Measurements from ENCODE around the gene SIVA1. TPM values are rescaled to one million over a fixed set of nuclear protein-coding genes. Genes with fewer than 3 reads are reported as not detected.

Gene SIVA1
- total and polyA plus RNA-seq, 9 of the 15 experiments (the other 6 are each of a cell fraction or from before 2014, with no cell fraction given) = 4.2 to 186 (median 54.2) TPM

DNA sequence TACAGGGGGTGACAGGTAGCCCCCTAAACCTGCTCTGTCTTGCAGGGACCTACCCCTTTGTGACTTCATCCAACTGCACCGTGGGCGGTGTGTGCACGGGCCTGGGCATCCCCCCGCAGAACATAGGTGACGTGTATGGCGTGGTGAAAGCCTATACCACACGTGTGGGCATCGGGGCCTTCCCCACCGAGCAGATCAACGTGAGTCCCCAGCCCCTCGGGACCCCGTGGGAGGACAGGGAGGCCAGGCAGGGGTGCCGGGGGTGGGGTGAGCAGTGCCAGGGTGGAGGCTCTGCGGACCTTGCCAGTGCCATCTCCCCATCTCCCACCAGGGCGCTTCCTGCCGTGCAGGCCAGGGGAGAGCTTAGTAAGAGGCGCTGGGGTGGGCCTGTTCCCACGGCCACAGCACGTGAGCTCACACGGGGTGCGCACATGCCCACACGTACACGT lies 11.1 kb upstream of the SIVA1 start:
- WGBS (ENCODE audit: insufficient coverage, low coverage, missing lambda C conversion rate) = 76% methylated on average over 5 of the region's 23 CpGs
- no peaks in the 10 kb centered on the region for H3K79me2 ChIP-seq (ENCODE audit: control insufficient read depth, insufficient read depth, low read length)
- POLR2A ChIA-PET = interaction anchor here (0.6 to 1.9 kb wide), 2 partner anchors 10 to 255 kb away, joined by 3 to 6 read pairs; partner anchors contain the start of gene SIVA1
- CTCF ChIA-PET (ENCODE audit: low intra/inter-chr PET ratio) = no interaction called here
- no peak for DNase-seq (ENCODE audit: extremely low read depth in 1 of 4, low spot score in 3 of 4)
- H3K9ac ChIP-seq (ENCODE audit: insufficient read depth in 1 of 2, low read depth in 2 of 2, low read length in 2 of 2) = no peak overlapping the region; a peak in 2 of 4 replicates
- intact Hi-C loops (cut with micrococcal nuclease) = no loop called here
- no peaks in the 10 kb centered on the region for H3K27me3 ChIP-seq (ENCODE audit: control insufficient read depth in 2 of 2, insufficient read depth in 2 of 2, low read length in 2 of 2)
- H3K4me2 ChIP-seq (ENCODE audit: insufficient read depth, low read length) = no peak overlapping the region
- no peaks in the 10 kb centered on the region for H4K20me1 ChIP-seq (replicated peaks; ENCODE audit: control insufficient read depth, insufficient read depth, low read length)
- peaks cover 0 to 25% of the 10 kb centered on the region in 2 experiments; a peak in 2 of 5 replicates for H3K4me1 ChIP-seq (replicated peaks in 1 of 2; ENCODE audit: control insufficient read depth in 2 of 2, insufficient read depth in 2 of 2, low read length in 2 of 2)
- no peak for ATAC-seq
- no peak overlapping the region for H2AFZ ChIP-seq (ENCODE audit: low read depth, low read length)
- FAIRE-seq = no peak
- H3K27ac ChIP-seq (ENCODE audit: extremely low read depth, low read depth, low read length) = no peak overlapping the region
- H3K9me1 ChIP-seq (ENCODE audit: control insufficient read depth, insufficient read depth, low read length) = no peaks in the 10 kb centered on the region
- TF ChIP-seq, protein P1, sequence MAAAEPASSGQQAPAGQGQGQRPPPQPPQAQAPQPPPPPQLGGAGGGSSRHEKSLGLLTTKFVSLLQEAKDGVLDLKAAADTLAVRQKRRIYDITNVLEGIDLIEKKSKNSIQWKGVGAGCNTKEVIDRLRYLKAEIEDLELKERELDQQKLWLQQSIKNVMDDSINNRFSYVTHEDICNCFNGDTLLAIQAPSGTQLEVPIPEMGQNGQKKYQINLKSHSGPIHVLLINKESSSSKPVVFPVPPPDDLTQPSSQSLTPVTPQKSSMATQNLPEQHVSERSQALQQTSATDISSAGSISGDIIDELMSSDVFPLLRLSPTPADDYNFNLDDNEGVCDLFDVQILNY (CRISPR knock-in tag; IDR thresholded peaks at IDR 0.05) = no peak
- TF ChIP-seq MED1 (CRISPR knock-in tag; IDR thresholded peaks at IDR 0.05; ENCODE audit: borderline replicate concordance) = no peak
- TF ChIP-seq, protein P2, sequence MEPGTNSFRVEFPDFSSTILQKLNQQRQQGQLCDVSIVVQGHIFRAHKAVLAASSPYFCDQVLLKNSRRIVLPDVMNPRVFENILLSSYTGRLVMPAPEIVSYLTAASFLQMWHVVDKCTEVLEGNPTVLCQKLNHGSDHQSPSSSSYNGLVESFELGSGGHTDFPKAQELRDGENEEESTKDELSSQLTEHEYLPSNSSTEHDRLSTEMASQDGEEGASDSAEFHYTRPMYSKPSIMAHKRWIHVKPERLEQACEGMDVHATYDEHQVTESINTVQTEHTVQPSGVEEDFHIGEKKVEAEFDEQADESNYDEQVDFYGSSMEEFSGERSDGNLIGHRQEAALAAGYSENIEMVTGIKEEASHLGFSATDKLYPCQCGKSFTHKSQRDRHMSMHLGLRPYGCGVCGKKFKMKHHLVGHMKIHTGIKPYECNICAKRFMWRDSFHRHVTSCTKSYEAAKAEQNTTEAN (CRISPR knock-in tag; IDR thresholded peaks at IDR 0.05) = no peak
- no peak for TF ChIP-seq ETV1 (tag; conservative IDR thresholded peaks at IDR 0.05; ENCODE audit: low read depth)
- no peaks in the 10 kb centered on the region for H3K9me3 ChIP-seq (replicated peaks; ENCODE audit: control insufficient read depth, insufficient read depth, low read depth, low read length)
- no peaks in the 10 kb centered on the region for H3K36me3 ChIP-seq (ENCODE audit: control insufficient read depth, insufficient read depth, low read length)
- H3K4me3 ChIP-seq = no peak overlapping the region
- in situ Hi-C loops (cut with MboI) = no loop called here
- no TSS peak for BruUV-seq (replicated peaks)

Measured in K562 (cell line).